CD14-positive monocyte (primary cell): ENCODE measurements around the gene TMEM178B. TPM values are rescaled to one million over a fixed set of nuclear protein-coding genes. Genes with fewer than 3 reads are reported as not detected.

Experiments
- DNase-seq, 3 donors: peaks; one replicate each; pipeline ENCODE4 v3.0.0-alpha.2; 2011 to 2022
- H2AFZ ChIP-seq: 2 replicates; pipeline ENCODE4 v1.6.0; 2012; ENCODE audit warnings: mild to moderate bottlenecking, low read depth, low read length, inconsistent platforms; ENCODE audit not compliant: insufficient read depth, poor library complexity, severe bottlenecking
- H3K27ac ChIP-seq, 2 donors: 1 replicate in 1 of 2; 2 replicates in 1 of 2; pipeline ENCODE4 v1.5.1; 2012 to 2013; ENCODE audit warnings: low read length in 2 of 2, control low read depth in 1 of 2, inconsistent platforms in 1 of 2, low read depth in 1 of 2, mild to moderate bottlenecking in 1 of 2
- H3K27me3 ChIP-seq, 2 donors: one replicate each; pipeline versions ENCODE4 v1.6.0 to v1.6.1; 2011 to 2013; ENCODE audit warnings: low read length in 2 of 2; ENCODE audit not compliant: control insufficient read depth in 2 of 2, insufficient read depth in 2 of 2
- H3K36me3 ChIP-seq, 2 donors: replicated peaks in 1 of 2; 1 replicate in 1 of 2; 2 replicates in 1 of 2; pipeline versions ENCODE4 v1.5.1 to v1.6.1; 2012 to 2013; ENCODE audit warnings: low read length in 2 of 2, control low read depth in 1 of 2, inconsistent platforms in 1 of 2, mild to moderate bottlenecking in 1 of 2; ENCODE audit not compliant: insufficient read depth in 2 of 2, control insufficient read depth in 1 of 2
- H3K4me1 ChIP-seq, 2 donors: 1 replicate in 1 of 2; 2 replicates in 1 of 2; pipeline versions ENCODE4 v1.5.1 to v1.6.1; 2012 to 2013; ENCODE audit warnings: low read length in 2 of 2, control low read depth in 1 of 2, inconsistent platforms in 1 of 2, mild to moderate bottlenecking in 1 of 2, moderate library complexity in 1 of 2; ENCODE audit not compliant: insufficient read depth in 2 of 2, control insufficient read depth in 1 of 2
- H3K4me2 ChIP-seq: replicated peaks from 2 replicates; pipeline ENCODE3; 2012; ENCODE audit warnings: low read length, moderate library complexity, mild to moderate bottlenecking; ENCODE audit not compliant: poor library complexity, severe bottlenecking; ENCODE audit errors: extremely low read depth
- H3K4me3 ChIP-seq, 3 experiments: fragments of 200-600 bp in 1 of 3; sonication (generic) in 1 of 3; replicated peaks in 1 of 3; 1 replicate in 2 of 3; 2 replicates in 1 of 3; pipeline ENCODE4 v1.5.1; 2011 to 2013; ENCODE audit warnings: low read length in 3 of 3, mild to moderate bottlenecking in 3 of 3, control low read depth in 2 of 3, low read depth in 2 of 3, inconsistent platforms in 1 of 3, moderate library complexity in 1 of 3
- H3K79me2 ChIP-seq: 2 replicates; pipeline ENCODE4 v1.6.0; 2012; ENCODE audit warnings: mild to moderate bottlenecking, control low read depth, inconsistent platforms, low read length, moderate library complexity; ENCODE audit not compliant: insufficient read depth
- H3K9ac ChIP-seq: 2 replicates; pipeline ENCODE4 v1.6.0; 2017; ENCODE audit warnings: low read length, mild to moderate bottlenecking; ENCODE audit not compliant: insufficient read depth, poor library complexity, severe bottlenecking
- H3K9me3 ChIP-seq, 2 donors: replicated peaks in 1 of 2; 1 replicate in 1 of 2; 2 replicates in 1 of 2; pipeline versions ENCODE4 v1.5.1 to v1.6.1; 2012 to 2013; ENCODE audit warnings: low read length in 2 of 2, control low read depth in 1 of 2; ENCODE audit not compliant: control insufficient read depth in 1 of 2, insufficient read depth in 1 of 2
- H4K20me1 ChIP-seq: 2 replicates; pipeline ENCODE4 v1.6.0; 2012; ENCODE audit warnings: mild to moderate bottlenecking, low read length, control low read depth, moderate library complexity; ENCODE audit not compliant: insufficient read depth
- H3K27ac Mint-ChIP-seq, 7 donors: one replicate each; pipeline ENCODE4 v1.8.0; 2020; ENCODE audit warnings: mild to moderate bottlenecking in 7 of 7, mixed read lengths in 7 of 7, moderate library complexity in 6 of 7, inconsistent platforms in 2 of 7
- H3K27me3 Mint-ChIP-seq, 3 donors: one replicate each; pipeline ENCODE4 v1.8.0; 2021 to 2022; ENCODE audit warnings: low read depth in 3 of 3, mild to moderate bottlenecking in 3 of 3, mixed read lengths in 3 of 3, moderate library complexity in 3 of 3, inconsistent platforms in 1 of 3
- H3K36me3 Mint-ChIP-seq, 2 donors: one replicate each; pipeline ENCODE4 v1.8.0; 2020; ENCODE audit warnings: mixed read lengths in 2 of 2, inconsistent platforms in 1 of 2, mild to moderate bottlenecking in 1 of 2
- H3K4me1 Mint-ChIP-seq: one replicate; pipeline ENCODE4 v1.8.0; 2020; ENCODE audit warnings: mild to moderate bottlenecking, mixed read lengths
- H3K4me3 Mint-ChIP-seq, 2 donors: one replicate each; pipeline ENCODE4 v1.8.0; 2020; ENCODE audit warnings: mild to moderate bottlenecking in 2 of 2, mixed read lengths in 2 of 2, moderate library complexity in 1 of 2
- H3K9me3 Mint-ChIP-seq, 7 donors: one replicate each; pipeline ENCODE4 v1.8.0; 2020 to 2022; ENCODE audit warnings: mixed read lengths in 7 of 7, mild to moderate bottlenecking in 6 of 7, moderate library complexity in 6 of 7, inconsistent platforms in 2 of 7
- WGBS: methylation state at CpG from one replicate; pipeline ENCODE4 v1.1.5; 2013; ENCODE audit warnings: missing lambda C conversion rate; ENCODE audit not compliant: insufficient coverage; 5-methylcytosine and 5-hydroxymethylcytosine counted together
- intact Hi-C, 2 donors: fragments of 100-400 bp; cut with micrococcal nuclease; formaldehyde crosslinking; loops; one replicate each; pipeline versions ENCODE4 v1.15.0 to v1.15.1; 2023
- polyA plus RNA-seq, 3 donors: library from polyadenylated mRNA; depleted of rRNA in 1 of 3; unstranded in 2 of 3; stranded (reverse) in 1 of 3; fragments of 300-500 nt in 2 of 3; fragments of >200 nt in 1 of 3; fragmentation: Illumina TruSeq in 2 of 3; gene quantifications; 1 replicate in 2 of 3; 2 replicates in 1 of 3; pipeline ENCODE4 v1.2.3, GENCODE V29; 2012 to 2021
- TF ChIP-seq, protein P1 (sequence below): fragments of 200-600 bp; IDR thresholded peaks from one replicate; pipeline ENCODE4 v1.8.0; 2022; ENCODE audit warnings: antibody characterized with exemption, mild to moderate bottlenecking

The TMEM178B gene
- polyA plus RNA-seq, 3 donors, result not detected

DNA sequence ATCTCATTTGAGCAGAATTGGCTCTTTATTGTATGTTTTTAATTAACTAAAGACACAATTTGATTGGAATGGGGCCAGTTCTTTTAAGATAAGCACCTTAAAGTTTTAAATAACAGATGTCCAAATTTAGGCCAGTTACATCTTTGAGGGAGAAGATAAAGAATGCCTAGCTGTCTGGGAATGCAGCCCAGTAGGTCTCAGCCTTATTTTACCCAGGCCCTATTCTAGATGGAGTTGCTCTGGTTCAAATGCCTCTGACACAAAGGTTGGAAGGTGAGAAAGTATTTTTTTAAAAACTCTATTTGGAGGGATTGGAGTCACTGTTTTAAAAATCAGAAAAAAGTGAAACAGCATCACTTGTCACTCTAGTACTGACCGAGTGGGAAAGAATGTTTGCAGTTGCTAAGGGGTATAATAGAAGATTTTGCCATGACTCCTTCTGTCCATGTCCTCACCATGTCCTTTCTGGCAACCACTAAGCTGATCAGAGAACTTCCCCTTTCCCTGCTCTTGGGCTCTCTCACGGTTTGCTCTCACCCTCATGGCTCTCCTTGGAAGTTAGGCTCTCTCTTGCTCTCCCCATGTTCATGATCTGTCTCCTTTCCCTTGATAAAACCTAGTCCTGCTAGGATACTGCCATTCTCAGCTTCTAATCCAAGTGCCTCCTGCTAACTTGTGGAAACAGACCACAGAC, 239.1 kb downstream of the TMEM178B start:
- no peak for DNase-seq
- Histone ChIP-seq H3K79me2 (no peaks in the 10 kb centered on the region), H3K4me3 (no peak overlapping the region), H3K4me2 (no peak overlapping the region), H2AFZ (no peak overlapping the region), H3K9ac (no peak overlapping the region), H3K36me3 (no peaks in the 10 kb centered on the region), H3K9me3 (no peaks in the 10 kb centered on the region), H4K20me1 (no peaks in the 10 kb centered on the region), H3K4me1 (no peaks in the 10 kb centered on the region), H3K27ac (no peak overlapping the region), H3K27me3 (no peaks in the 10 kb centered on the region)
- Mint-ChIP-seq H3K27ac (no peak overlapping the region), H3K27me3 (peaks cover 0 to 5% (median 0%) of the 10 kb centered on the region in 3 donors), H3K36me3 (no peaks in the 10 kb centered on the region), H3K4me3 (no peak overlapping the region), H3K4me1 (no peaks in the 10 kb centered on the region), H3K9me3 (peaks cover 0 to 4% (median 2%) of the 10 kb centered on the region in 7 donors)
- TF ChIP-seq, protein P1, sequence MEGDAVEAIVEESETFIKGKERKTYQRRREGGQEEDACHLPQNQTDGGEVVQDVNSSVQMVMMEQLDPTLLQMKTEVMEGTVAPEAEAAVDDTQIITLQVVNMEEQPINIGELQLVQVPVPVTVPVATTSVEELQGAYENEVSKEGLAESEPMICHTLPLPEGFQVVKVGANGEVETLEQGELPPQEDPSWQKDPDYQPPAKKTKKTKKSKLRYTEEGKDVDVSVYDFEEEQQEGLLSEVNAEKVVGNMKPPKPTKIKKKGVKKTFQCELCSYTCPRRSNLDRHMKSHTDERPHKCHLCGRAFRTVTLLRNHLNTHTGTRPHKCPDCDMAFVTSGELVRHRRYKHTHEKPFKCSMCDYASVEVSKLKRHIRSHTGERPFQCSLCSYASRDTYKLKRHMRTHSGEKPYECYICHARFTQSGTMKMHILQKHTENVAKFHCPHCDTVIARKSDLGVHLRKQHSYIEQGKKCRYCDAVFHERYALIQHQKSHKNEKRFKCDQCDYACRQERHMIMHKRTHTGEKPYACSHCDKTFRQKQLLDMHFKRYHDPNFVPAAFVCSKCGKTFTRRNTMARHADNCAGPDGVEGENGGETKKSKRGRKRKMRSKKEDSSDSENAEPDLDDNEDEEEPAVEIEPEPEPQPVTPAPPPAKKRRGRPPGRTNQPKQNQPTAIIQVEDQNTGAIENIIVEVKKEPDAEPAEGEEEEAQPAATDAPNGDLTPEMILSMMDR, result no peak
- intact Hi-C loops, result no loop called here
- 22% methylated on average over 1 of the region's 2 CpGs for WGBS

DNA sequence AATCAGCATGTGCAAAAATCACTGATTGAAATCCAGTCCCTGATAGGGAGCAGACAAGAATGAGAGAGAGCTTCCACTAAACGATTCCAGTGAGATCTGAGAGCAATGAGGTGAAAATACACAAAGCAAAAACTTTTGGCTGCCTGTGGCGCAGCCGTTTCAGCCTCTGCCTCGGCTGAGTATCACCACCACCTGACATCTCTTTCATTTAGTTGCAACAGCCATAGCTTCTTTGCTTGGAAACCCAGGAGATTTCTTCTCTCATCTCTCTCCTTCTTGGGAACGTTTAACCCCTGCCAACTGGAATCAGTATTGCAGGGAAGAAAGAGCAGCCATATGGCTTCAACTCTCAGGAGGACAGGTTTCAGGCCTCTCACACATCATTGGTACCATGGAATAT, 240.0 kb downstream of the TMEM178B start:
- H3K36me3 ChIP-seq, result no peaks in the 10 kb centered on the region
- no peak overlapping the region for H3K4me3 ChIP-seq
- H3K9me3 Mint-ChIP-seq, result peaks cover 0 to 4% (median 0%) of the 10 kb centered on the region in 7 donors
- no peak overlapping the region for H3K27ac Mint-ChIP-seq
- WGBS, result 93% methylated on average over 4 of the region's 5 CpGs
- H3K27me3 ChIP-seq, result no peaks in the 10 kb centered on the region
- H3K4me3 Mint-ChIP-seq, result no peak overlapping the region
- H3K27ac ChIP-seq, result no peak overlapping the region
- H2AFZ ChIP-seq, result no peak overlapping the region
- H3K27me3 Mint-ChIP-seq, result peaks cover 0 to 5% (median 0%) of the 10 kb centered on the region in 3 donors
- intact Hi-C loops, result no loop called here
- H3K9ac ChIP-seq, result no peak overlapping the region
- no peaks in the 10 kb centered on the region for H3K36me3 Mint-ChIP-seq
- H4K20me1 ChIP-seq, result no peaks in the 10 kb centered on the region
- no peak overlapping the region for H3K4me2 ChIP-seq
- H3K4me1 ChIP-seq, result no peaks in the 10 kb centered on the region
- H3K9me3 ChIP-seq, result no peaks in the 10 kb centered on the region
- DNase-seq, result no peak
- H3K79me2 ChIP-seq, result no peaks in the 10 kb centered on the region
- no peaks in the 10 kb centered on the region for H3K4me1 Mint-ChIP-seq
- TF ChIP-seq, protein P1, result no peak
